ENCODE data around the gene RNU2-63P.

DNA sequence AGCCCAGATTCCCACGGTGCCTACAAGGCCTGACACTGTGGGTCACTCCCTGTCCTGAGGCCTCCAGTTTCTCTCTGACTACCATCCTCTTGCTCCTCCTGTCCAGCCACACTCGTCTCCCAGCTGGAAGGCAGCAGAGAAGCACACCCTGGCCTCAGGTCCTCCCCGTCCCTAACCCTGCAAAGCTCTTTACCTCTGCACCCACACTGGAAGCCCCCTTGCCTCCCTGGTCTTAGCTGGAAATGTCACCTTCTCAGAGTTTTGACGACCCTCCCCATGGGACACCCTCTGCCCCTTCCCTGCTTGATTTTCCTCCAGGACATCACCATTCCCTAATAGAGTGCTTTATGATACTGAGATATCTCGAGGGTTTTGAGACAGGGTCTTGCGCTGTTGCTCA lies 10.6 kb downstream of the RNU2-63P start:
- TF ChIP-seq, protein P1, sequence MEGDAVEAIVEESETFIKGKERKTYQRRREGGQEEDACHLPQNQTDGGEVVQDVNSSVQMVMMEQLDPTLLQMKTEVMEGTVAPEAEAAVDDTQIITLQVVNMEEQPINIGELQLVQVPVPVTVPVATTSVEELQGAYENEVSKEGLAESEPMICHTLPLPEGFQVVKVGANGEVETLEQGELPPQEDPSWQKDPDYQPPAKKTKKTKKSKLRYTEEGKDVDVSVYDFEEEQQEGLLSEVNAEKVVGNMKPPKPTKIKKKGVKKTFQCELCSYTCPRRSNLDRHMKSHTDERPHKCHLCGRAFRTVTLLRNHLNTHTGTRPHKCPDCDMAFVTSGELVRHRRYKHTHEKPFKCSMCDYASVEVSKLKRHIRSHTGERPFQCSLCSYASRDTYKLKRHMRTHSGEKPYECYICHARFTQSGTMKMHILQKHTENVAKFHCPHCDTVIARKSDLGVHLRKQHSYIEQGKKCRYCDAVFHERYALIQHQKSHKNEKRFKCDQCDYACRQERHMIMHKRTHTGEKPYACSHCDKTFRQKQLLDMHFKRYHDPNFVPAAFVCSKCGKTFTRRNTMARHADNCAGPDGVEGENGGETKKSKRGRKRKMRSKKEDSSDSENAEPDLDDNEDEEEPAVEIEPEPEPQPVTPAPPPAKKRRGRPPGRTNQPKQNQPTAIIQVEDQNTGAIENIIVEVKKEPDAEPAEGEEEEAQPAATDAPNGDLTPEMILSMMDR (IDR thresholded peaks at IDR 0.05; ENCODE audit: poor library complexity), result no peak
- TF ChIP-seq EZH2 (IDR thresholded peaks at IDR 0.05; ENCODE audit: borderline replicate concordance) (no peak), EZH2phosphoT487 (IDR thresholded peaks at IDR 0.05; ENCODE audit: low read depth, severe bottlenecking, unreplicated experiment) (no peak)
